T-helper 17 cell (primary cell): ENCODE data around the gene KCNS1. TPM values are rescaled to one million over a fixed set of nuclear protein-coding genes. Genes with fewer than 3 reads are reported as not detected.

Source experiments
- ATAC-seq: fragments of 150-1000 bp; cut with Tn5 transposase; 2 replicates; pipeline ENCODE4 v1.10.0; 2021; ENCODE audit warnings: mild to moderate bottlenecking, moderate library complexity
- DNase-seq, 3 donors: peaks; one replicate each; pipeline versions ENCODE4 v3.0.0 to v3.0.0-alpha.2; 2020 to 2021
- H3K9me3 ChIP-seq: one replicate; pipeline ENCODE4 v1.7.0; 2013; ENCODE audit warnings: low read length, mild to moderate bottlenecking; ENCODE audit not compliant: control insufficient read depth, poor library complexity, severe bottlenecking
- H3K27ac Mint-ChIP-seq: one replicate; pipeline ENCODE4 v1.8.0; 2022; ENCODE audit warnings: mild to moderate bottlenecking, moderate library complexity, mixed read lengths
- H3K27me3 Mint-ChIP-seq: one replicate; pipeline ENCODE4 v1.8.0; 2022; ENCODE audit warnings: mixed read lengths
- H3K36me3 Mint-ChIP-seq: one replicate; pipeline ENCODE4 v1.8.0; 2022; ENCODE audit warnings: low read depth, mixed read lengths
- H3K4me1 Mint-ChIP-seq: one replicate; pipeline ENCODE4 v1.8.0; 2022; ENCODE audit warnings: mild to moderate bottlenecking, mixed read lengths
- H3K4me3 Mint-ChIP-seq: one replicate; pipeline ENCODE4 v1.8.0; 2022; ENCODE audit warnings: mild to moderate bottlenecking, moderate library complexity, mixed read lengths
- total RNA-seq, 4 donors: library from RNA in 2 of 4; stranded (reverse) in 2 of 4; gene quantifications; one replicate each; pipeline ENCODE4 v1.2.3 and lab custom pipeline; 2022 to 2026

Gene KCNS1
- total RNA-seq, 2 donors from 2014 or later: not detected

DNA sequence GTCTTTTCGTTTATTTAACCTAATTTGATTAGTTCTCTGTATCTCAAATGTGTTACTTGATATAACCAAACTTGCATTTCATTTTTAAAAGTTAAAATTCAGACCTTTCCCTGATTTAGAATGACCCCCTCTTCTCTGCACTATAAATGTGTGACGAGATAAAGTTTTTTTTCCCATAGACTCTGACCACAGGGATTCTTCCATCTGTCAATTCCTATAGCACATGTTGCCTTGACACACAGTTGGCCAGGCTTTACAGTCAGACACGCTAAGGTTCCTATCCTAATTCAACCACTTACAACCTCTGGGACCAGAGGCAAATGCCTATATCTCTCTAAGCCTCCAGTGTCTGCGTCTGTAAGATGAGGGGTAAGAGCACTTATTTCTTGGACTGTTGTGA, 40.6 kb downstream of the KCNS1 start:
- H3K9me3 ChIP-seq: no peaks in the 10 kb centered on the region
- no peaks in the 10 kb centered on the region for H3K27me3 Mint-ChIP-seq
- peaks cover 49% of the 10 kb centered on the region for H3K4me1 Mint-ChIP-seq
- peak overlapping the region; percentile 73 for H3K27ac Mint-ChIP-seq
- no peak overlapping the region for H3K4me3 Mint-ChIP-seq
- H3K36me3 Mint-ChIP-seq: peaks cover 12% of the 10 kb centered on the region
- DNase-seq (no peak), ATAC-seq (no peak)

DNA sequence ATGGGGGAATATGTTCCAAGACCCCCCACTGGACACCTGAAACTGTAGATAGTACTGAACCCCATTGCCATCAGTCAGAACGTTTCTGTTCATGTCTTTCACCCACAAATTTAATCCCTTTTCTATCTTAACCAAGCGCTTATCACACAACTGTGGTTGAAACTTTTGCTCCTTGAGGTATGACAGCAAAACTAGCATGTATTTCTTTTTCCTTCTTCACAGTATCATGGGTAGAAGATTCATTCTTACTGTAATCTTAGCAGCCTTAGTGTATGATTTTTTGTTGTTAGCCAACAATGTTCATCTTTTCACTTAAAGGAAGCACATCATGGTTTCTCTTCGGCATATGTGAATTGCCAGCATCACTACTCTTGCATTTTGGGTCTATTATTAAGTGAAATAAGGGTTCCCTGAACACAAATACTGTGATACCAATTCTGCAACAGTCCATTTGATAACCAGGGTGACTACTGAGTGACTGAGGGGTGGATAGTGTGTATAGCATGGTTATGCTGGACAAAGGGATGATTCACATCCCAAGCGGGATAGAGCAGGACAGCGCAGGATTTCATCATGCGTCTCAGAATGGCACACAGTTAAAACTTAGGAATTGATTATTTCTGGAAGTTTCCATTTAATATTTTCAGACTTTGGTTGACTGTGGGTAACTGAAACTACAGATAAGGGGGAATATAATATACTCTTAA, 41.8 kb downstream of the KCNS1 start:
- DNase-seq: no peak
- Mint-ChIP-seq H3K4me1 (peaks cover 44% of the 10 kb centered on the region), H3K27ac (peak overlapping the region; percentile 90), H3K4me3 (peak overlapping the region; percentile 47), H3K27me3 (no peaks in the 10 kb centered on the region), H3K36me3 (peaks cover 12% of the 10 kb centered on the region)
- no peaks in the 10 kb centered on the region for H3K9me3 ChIP-seq
- no peak for ATAC-seq

DNA sequence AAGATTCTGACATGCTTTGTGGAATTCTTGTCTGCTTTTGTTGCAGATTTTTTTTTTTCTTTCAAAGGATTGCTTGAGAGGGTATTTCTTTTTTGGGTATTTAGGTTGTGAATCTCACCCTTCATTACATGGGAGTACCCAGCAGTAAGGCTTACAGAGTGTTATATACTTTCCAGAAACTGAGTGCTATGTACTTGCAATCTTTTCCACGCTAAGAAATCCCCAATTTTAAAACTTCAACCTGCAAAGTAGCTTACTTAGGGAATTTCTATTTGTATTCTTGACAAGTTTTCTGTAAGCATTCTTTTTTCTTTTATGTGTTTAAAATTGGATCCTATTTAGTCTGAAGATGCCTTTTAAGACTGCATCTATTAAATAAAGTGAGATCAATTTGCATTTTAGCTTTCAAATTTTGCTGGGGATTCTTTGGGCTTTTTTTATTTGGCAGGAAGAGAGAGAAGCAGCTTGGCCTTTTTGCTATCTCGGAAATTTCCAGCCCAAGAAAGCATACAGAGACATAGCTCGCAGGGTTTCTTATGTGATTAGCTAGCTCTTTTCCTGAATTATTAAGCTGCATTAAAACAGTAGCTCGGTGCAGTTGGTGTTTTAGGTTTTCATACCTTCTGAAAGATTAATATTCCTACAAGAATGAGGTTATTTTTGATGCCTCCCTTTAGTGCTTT, 42.6 kb downstream of the KCNS1 start:
- peak overlapping the region; percentile 90 for H3K27ac Mint-ChIP-seq
- H3K27me3 Mint-ChIP-seq: no peaks in the 10 kb centered on the region
- no peak for DNase-seq
- H3K9me3 ChIP-seq: no peaks in the 10 kb centered on the region
- ATAC-seq: no peak
- H3K4me1 Mint-ChIP-seq: peaks cover 45% of the 10 kb centered on the region
- H3K36me3 Mint-ChIP-seq: peaks cover 11% of the 10 kb centered on the region
- H3K4me3 Mint-ChIP-seq: no peak overlapping the region

DNA sequence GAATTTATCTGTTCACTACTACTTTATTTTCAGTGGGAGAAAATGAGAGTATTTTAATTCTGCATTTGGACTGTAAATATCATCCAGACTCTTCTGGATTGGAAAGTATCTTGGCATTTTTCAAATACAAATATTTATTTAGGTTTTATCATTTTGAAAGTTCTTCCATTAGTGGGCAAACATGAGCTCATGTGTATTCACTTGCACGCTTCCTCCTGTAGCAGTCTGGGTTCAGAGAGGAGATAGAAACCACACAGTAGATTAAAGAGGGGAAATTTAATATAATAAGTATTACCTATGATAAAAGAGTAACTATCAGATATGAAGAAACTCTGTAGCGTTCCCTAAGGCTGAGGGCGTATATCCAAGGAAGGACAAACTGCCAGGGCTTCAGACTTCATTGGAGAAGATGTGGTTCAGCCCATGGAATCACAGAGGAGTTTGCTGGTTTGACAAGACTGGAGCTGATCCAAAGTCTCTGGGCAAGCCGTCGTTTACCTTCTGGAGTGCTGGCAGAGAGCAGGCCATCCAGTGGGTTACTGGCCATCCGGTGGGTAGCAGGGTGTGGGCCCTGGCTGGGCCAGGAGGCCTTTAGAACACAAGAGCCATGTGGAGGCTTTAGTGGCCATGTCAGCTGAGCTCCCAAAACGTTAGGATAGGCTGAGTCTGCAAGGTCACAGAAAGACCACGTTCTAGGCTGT, 44.3 kb downstream of the KCNS1 start:
- H3K27ac Mint-ChIP-seq: peak overlapping the region; percentile 90
- H3K4me1 Mint-ChIP-seq: peaks cover 54% of the 10 kb centered on the region
- no peak for ATAC-seq
- H3K4me3 Mint-ChIP-seq: no peak overlapping the region
- H3K9me3 ChIP-seq: no peaks in the 10 kb centered on the region
- peaks cover 10% of the 10 kb centered on the region for H3K36me3 Mint-ChIP-seq
- DNase-seq: no peak
- H3K27me3 Mint-ChIP-seq: no peaks in the 10 kb centered on the region

DNA sequence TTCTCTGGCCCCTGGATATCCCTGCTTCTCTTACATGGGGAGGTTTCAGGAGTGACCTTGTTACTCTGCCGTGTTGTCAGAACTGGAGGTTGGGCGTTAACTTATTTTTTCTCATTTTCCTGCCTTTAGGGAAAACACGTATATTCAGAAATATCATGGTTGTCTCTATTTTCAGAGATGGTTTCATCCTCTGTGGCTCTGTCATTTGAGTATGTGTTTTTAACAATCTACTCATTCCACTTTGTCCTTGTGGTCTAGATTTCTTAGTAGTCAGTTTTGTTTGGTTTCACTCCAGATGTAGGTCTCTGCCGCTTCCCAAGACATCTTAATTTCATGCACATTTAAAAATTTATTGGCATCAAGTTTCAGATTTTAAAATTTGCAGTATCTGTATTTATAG, 45.9 kb downstream of the KCNS1 start:
- DNase-seq (no peak), ATAC-seq (no peak)
- peaks cover 10% of the 10 kb centered on the region for H3K36me3 Mint-ChIP-seq
- H3K4me1 Mint-ChIP-seq: peaks cover 54% of the 10 kb centered on the region
- no peaks in the 10 kb centered on the region for H3K27me3 Mint-ChIP-seq
- H3K4me3 Mint-ChIP-seq: peak overlapping the region; percentile 55
- no peaks in the 10 kb centered on the region for H3K9me3 ChIP-seq
- peak overlapping the region; percentile 90 for H3K27ac Mint-ChIP-seq

DNA sequence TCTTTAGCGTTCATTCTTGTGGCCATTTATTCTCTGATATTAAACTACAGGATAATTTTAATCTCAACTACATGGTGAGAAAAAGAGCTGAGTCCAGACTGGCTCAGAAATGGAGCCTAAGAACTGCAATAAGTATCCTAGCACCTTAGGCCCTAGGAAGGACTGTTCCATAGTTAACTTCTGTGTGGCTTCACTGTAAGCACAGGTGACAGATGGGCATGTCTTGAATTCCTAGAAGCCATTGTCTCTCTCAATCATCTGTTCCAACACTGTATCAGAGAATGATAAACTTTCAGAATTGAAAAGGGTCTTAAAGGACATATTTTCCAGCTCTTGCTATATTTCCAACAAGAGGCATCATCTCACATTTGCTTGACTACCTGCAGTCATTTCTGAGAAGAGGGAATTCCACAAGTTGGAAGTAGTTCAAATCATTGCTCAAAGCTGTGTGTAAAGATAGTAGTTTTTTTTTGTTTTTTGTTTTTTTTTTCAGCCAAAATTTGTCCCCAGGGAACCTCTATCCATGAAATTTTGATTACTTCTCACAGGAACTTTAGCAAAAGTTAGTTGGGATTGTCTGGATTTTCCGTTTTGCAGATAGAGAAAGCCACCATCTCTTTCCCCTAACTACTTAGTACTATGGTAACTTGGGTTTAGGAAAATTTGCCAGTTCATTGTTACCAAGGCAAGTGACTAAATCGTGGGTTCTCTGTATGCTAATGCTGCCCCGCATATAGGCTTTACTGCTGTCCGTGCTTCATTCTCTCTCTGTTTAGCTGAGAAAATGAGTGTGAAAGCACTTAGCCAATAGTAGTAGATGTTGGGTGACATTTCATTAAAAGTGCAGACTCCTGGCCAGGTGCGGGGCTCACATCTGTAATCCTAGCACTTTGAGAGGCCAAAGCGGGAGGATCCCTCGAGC, 47.2 kb downstream of the KCNS1 start:
- Mint-ChIP-seq H3K36me3 (peaks cover 7% of the 10 kb centered on the region), H3K27me3 (no peaks in the 10 kb centered on the region), H3K27ac (peak overlapping the region; percentile 91), H3K4me3 (peak overlapping the region; percentile 63), H3K4me1 (peaks cover 59% of the 10 kb centered on the region)
- DNase-seq (no peak), ATAC-seq (peak; percentile 26)
- H3K9me3 ChIP-seq: no peaks in the 10 kb centered on the region

DNA sequence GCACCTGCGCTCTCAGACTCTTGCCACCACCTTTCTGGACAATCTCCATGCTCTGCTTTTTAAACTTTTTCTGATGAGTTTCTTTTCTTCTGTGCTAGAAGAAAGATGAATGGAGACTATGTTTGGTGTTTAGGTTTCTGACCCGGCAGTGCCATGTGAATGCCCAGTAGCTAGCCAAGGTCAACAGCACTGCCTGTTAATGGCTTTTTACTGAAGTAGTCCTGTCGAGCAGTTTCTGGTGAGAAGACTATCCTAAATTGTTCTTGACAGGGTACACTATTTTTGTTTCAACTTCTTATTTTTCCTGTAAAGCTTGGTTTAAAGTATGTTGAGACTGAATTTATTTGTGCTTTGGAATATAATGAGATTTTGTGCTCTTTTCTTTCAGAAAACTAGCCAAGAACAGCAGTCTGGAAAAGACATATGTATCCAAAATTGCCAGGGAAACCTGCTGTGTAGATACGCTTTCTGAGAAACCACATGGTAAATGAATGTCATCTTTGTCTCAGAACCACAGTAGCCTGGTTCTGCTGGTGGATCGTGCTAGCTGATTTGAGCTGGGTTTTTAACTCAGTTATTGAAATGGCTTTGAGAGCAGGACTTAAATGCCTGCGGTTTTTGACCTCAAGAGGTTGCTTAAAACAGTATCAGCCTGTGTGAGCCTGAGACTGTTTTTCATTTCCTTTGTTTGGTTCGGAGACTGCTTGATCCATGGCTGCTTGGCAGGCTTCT, 48.1 kb downstream of the KCNS1 start:
- Mint-ChIP-seq H3K36me3 (peaks cover 7% of the 10 kb centered on the region), H3K4me1 (peaks cover 61% of the 10 kb centered on the region), H3K27ac (peak overlapping the region; percentile 91), H3K27me3 (no peaks in the 10 kb centered on the region), H3K4me3 (peak overlapping the region; percentile 63)
- ATAC-seq: peak; percentile 83
- H3K9me3 ChIP-seq: no peaks in the 10 kb centered on the region
- no peak for DNase-seq

DNA sequence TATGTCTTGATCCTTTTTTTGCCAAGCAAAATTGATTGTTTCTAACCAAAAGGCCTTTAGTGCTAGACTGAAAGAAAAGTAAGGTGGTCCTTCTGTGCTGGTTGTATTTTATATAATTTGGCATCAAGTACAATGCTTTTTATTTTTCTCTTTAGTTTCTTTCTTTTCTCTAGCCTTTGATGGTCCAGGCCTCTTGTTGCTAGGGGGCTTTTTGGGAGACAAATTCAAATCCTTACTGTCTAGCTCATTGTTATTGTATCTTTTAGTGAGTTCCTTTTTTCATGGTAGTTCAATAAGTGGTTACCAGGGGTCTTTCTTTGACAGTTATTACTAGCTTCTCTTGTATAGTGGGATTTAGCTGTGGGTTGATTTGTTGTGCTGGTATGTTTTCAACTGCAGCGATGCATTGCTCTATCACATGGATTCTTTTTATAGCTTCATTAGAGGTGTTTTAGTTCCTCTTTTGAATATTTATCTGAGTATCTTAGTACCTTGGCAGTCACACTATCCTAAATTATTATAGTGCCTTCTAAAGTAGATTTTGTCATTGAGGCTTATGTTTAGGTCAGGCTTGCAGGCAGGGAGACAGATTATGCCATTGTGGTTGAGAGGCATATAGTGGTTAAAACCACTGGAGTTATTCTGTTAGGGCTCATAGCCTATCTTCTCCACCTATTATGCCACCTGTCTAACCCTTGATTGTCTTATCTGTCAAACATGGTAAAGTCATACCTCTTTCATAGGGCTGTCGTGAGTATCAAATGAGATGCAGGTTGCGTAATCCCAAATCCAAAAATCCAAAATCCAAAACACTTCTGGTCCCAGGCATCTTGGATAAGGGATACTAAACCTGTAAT, 49.5 kb downstream of the KCNS1 start:
- peak overlapping the region; percentile 91 for H3K27ac Mint-ChIP-seq
- DNase-seq (no peak), ATAC-seq (peak; percentile 62)
- H3K4me3 Mint-ChIP-seq: peak overlapping the region; percentile 72
- H3K9me3 ChIP-seq: no peaks in the 10 kb centered on the region
- peaks cover 4% of the 10 kb centered on the region for H3K36me3 Mint-ChIP-seq
- no peaks in the 10 kb centered on the region for H3K27me3 Mint-ChIP-seq
- peaks cover 61% of the 10 kb centered on the region for H3K4me1 Mint-ChIP-seq

DNA sequence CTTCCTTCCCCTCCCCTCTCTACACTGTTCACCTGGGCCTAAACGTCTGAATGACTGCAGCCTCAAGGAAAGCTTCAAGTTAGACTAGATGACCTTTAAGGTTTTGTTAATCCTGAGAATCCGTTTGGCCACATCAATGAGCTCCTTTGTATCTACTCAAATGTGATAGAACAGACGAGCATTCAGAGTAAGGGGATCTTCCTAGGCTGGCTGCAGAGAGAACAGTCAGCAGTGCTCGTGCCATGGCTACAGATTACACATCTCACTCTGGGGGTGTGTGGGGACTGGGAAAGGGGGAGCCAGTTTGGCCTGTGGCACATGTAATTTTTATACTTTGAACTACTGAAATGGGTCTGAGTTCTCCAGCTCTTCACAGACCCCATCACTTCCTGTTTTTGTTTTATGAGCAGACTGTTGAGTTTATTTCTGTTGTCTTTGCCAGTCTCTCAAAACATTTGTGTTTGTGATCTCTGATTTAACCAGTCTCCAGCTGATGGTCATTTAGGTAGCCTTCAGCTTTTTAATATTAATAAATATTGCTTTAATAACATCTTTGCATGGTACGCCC, 50.9 kb downstream of the KCNS1 start:
- H3K36me3 Mint-ChIP-seq: no peaks in the 10 kb centered on the region
- H3K4me1 Mint-ChIP-seq: peaks cover 52% of the 10 kb centered on the region
- peak overlapping the region; percentile 91 for H3K27ac Mint-ChIP-seq
- peak overlapping the region; percentile 84 for H3K4me3 Mint-ChIP-seq
- H3K27me3 Mint-ChIP-seq: no peaks in the 10 kb centered on the region
- peak; percentile 33 for ATAC-seq
- no peak for DNase-seq
- H3K9me3 ChIP-seq: no peaks in the 10 kb centered on the region

DNA sequence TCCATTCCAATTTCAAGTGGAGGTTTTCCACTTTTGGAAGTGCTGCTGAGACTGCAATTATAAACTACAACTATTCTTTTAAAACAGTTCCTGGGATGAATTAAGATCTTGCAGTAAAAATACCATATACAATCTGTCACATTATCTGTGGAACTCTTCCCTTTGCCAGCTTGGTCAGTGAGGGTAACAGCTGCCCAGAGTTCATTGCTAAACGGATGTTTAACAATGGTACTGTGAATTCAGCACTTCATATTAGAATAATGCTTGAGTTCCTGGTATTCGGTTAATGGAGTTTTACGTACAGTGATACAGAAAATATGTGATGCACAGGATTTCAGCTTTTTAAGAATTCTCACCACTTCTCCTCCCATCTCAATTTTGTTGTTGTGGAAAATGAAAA, 51.5 kb downstream of the KCNS1 start:
- Mint-ChIP-seq H3K36me3 (no peaks in the 10 kb centered on the region), H3K4me3 (peak overlapping the region; percentile 84), H3K27me3 (no peaks in the 10 kb centered on the region), H3K4me1 (peaks cover 48% of the 10 kb centered on the region), H3K27ac (peak overlapping the region; percentile 91)
- DNase-seq: no peak
- H3K9me3 ChIP-seq: no peaks in the 10 kb centered on the region
- ATAC-seq: no peak

DNA sequence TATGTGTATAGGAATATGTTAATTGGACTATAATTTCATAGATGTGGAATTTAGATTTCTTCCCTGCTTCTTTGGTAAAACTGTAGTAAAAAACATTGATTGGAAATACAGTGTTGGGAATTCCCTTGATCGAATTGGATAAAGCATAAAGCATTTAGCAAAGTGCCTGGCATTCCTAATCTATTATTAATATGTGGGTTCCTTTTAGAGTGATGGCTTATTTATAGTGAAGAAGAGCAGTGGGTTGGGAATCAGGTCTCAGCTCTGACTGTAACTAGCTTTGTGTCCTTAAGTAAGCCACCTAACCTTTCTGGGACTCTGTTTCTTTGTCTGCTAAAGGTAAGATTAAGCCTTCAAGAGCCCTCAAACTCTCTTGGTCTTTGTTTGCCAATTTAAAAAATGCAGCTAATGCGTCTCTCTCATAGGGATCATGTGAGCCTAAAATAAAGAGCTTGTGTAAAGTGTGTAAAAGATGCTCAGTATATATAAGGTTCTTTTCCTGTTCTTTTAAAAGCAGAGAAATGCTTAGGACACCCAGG, 53.3 kb downstream of the KCNS1 start:
- Mint-ChIP-seq H3K27ac (peak overlapping the region; percentile 91), H3K36me3 (peaks cover 2% of the 10 kb centered on the region), H3K27me3 (no peaks in the 10 kb centered on the region), H3K4me1 (peaks cover 44% of the 10 kb centered on the region), H3K4me3 (no peak overlapping the region)
- DNase-seq (no peak), ATAC-seq (no peak)
- H3K9me3 ChIP-seq: no peaks in the 10 kb centered on the region
